Keratinocyte (primary cell): Measurements from ENCODE around the gene CLDN10. TPM values are rescaled to one million over a fixed set of nuclear protein-coding genes. Genes with fewer than 3 reads are reported as not detected.

Source experiments
- DNase-seq: peaks from one replicate; pipeline ENCODE4 v3.0.0-alpha.2; 2011; ENCODE audit warnings: low read depth, missing footprints, low spot score
- FAIRE-seq: peaks from 2 replicates; lab custom pipeline; 2011; peaks lifted over from hg19 to GRCh38; lab: Jason Lieb, UNC
- H2AFZ ChIP-seq: 2 replicates; pipeline ENCODE4 v1.6.0; 2012; ENCODE audit warnings: low read length, control low read depth, inconsistent platforms; ENCODE audit not compliant: control insufficient read depth
- H3K27ac ChIP-seq: 2 replicates; pipeline ENCODE4 v1.5.1; 2011; ENCODE audit warnings: low read length; ENCODE audit not compliant: control insufficient read depth, insufficient read depth
- H3K27me3 ChIP-seq: 3 replicates; pipeline ENCODE4 v1.6.0; 2011; ENCODE audit warnings: low read length; ENCODE audit not compliant: control insufficient read depth, insufficient read depth; ENCODE audit errors: extremely low read depth
- H3K36me3 ChIP-seq, 2 experiments: 2 replicates in 1 of 2; 3 replicates in 1 of 2; pipeline ENCODE4 v1.5.1; 2011; ENCODE audit warnings: low read length in 2 of 2, mild to moderate bottlenecking in 1 of 2; ENCODE audit not compliant: control insufficient read depth in 2 of 2, insufficient read depth in 2 of 2; ENCODE audit errors: extremely low read depth in 1 of 2
- H3K4me1 ChIP-seq: 3 replicates; pipeline ENCODE4 v1.5.1; 2011; ENCODE audit warnings: low read length; ENCODE audit not compliant: control insufficient read depth, insufficient read depth; ENCODE audit errors: extremely low read depth
- H3K4me2 ChIP-seq: 3 replicates; pipeline ENCODE4 v1.6.0; 2011; ENCODE audit warnings: low read depth, low read length; ENCODE audit not compliant: control insufficient read depth, insufficient read depth; ENCODE audit errors: extremely low read depth
- H3K4me3 ChIP-seq, 3 experiments: fragments of 200-600 bp in 1 of 3; sonication (generic) in 1 of 3; 2 replicates in 2 of 3; 3 replicates in 1 of 3; pipeline ENCODE4 v1.5.1; 2011 to 2016; ENCODE audit warnings: low read length in 3 of 3, mild to moderate bottlenecking in 3 of 3, control low read depth in 2 of 3, inconsistent platforms in 1 of 3, low read depth in 1 of 3, mixed read lengths in 1 of 3, mixed run types in 1 of 3, moderate library complexity in 1 of 3; ENCODE audit not compliant: control insufficient read depth in 2 of 3, insufficient read depth in 2 of 3; ENCODE audit errors: extremely low read depth in 1 of 3
- H3K79me2 ChIP-seq: 2 replicates; pipeline ENCODE4 v1.6.0; 2012; ENCODE audit warnings: low read length; ENCODE audit not compliant: control insufficient read depth, insufficient read depth
- H3K9ac ChIP-seq: 3 replicates; pipeline ENCODE4 v1.6.0; 2011; ENCODE audit warnings: low read length; ENCODE audit not compliant: control insufficient read depth, insufficient read depth; ENCODE audit errors: extremely low read depth
- H3K9me1 ChIP-seq: 3 replicates; pipeline ENCODE4 v1.6.0; 2011; ENCODE audit warnings: low read length; ENCODE audit not compliant: control insufficient read depth, insufficient read depth; ENCODE audit errors: extremely low read depth
- H3K9me3 ChIP-seq: 2 replicates; pipeline ENCODE4 v1.5.1; 2012; ENCODE audit warnings: low read depth, low read length; ENCODE audit not compliant: control insufficient read depth
- H4K20me1 ChIP-seq: 3 replicates; pipeline ENCODE4 v1.6.0; 2011; ENCODE audit warnings: low read length; ENCODE audit not compliant: control insufficient read depth, insufficient read depth; ENCODE audit errors: extremely low read depth
- EZH2 ChIP-seq: IDR thresholded peaks from one replicate; pipeline ENCODE4 v1.6.1; 2012; ENCODE audit warnings: inconsistent platforms, mild to moderate bottlenecking, low read length, moderate library complexity
- dilution Hi-C: fragments of 300-500 bp; cut with MboI; formaldehyde crosslinking; loops from one replicate; pipeline ENCODE4 v1.7.0; 2020; ENCODE audit warnings: low sequenced_read_pairs; ENCODE audit not compliant: extremely low pct_ligation_motif_present
- polyA plus RNA-seq, 5 experiments: library from polyadenylated mRNA; depleted of rRNA in 3 of 5; stranded (reverse) in 3 of 5; stranded (forward) in 1 of 5; unstranded in 1 of 5; fragments of >200 nt; gene quantifications; 1 replicate in 1 of 5; 2 replicates in 3 of 5; 3 replicates in 1 of 5; pipeline versions ENCODE4 v1.2.1 to v1.2.3, GENCODE V29; 2011 to 2012; ENCODE audit warnings: missing spikeins in 2 of 5, low read depth in 1 of 5, low replicate concordance in 1 of 5
- TF ChIP-seq, protein P1 (sequence below), 3 experiments: IDR thresholded peaks in 1 of 3; conservative IDR thresholded peaks in 1 of 3; optimal IDR thresholded peaks in 1 of 3; 2 replicates in 2 of 3; 3 replicates in 1 of 3; pipeline versions ENCODE3 to v1.5.1; 2011; ENCODE audit warnings: low read length in 3 of 3, mild to moderate bottlenecking in 3 of 3, moderate library complexity in 2 of 3, control low read depth in 1 of 3, inconsistent platforms in 1 of 3; ENCODE audit not compliant: insufficient read depth in 2 of 3; ENCODE audit errors: extremely low read depth in 1 of 3

The CLDN10 gene
- polyA plus RNA-seq, 1 donor (not counting 4 experiments of a cell fraction or from before 2014, with no cell fraction given): not detected

DNA sequence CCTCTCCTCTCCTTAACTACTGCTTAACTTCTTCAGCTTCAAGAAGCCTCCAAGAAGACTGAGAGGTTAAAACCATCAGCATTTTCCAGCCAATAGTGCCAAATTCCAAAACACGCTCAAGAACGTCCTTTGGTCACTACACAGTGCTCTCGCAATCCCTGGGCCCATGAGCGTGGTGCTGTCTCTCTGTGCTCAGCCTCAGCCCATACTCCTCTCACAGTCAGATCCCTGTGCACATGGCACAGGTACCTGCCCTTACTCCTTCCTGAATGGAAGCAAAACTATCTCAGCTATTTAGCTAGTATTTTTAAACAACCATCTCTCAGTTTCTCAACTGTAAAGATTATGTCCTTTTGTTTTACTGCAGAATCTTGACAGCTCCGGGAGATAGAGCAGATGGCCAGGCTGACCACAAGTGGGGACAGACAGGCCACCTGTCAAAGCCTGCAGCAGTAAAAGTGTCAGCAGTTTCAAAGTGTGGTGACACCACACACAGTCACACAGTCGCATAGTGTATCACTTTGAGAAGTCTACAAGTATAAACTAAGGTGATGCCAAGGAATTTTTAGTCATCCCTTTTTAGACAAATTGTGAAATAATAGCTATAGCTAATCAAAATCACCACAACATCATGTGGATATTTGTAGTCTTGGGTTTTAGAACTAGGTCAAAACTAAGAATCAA lies 56.3 kb downstream of the CLDN10 start:
- no peaks in the 10 kb centered on the region for H3K36me3 ChIP-seq
- peaks cover 4% of the 10 kb centered on the region for H3K27me3 ChIP-seq
- no peak overlapping the region for H2AFZ ChIP-seq
- no peak overlapping the region for H3K27ac ChIP-seq
- no peaks in the 10 kb centered on the region for H3K79me2 ChIP-seq
- dilution Hi-C loops: no loop called here
- TF ChIP-seq EZH2: no peak
- TF ChIP-seq, protein P1, sequence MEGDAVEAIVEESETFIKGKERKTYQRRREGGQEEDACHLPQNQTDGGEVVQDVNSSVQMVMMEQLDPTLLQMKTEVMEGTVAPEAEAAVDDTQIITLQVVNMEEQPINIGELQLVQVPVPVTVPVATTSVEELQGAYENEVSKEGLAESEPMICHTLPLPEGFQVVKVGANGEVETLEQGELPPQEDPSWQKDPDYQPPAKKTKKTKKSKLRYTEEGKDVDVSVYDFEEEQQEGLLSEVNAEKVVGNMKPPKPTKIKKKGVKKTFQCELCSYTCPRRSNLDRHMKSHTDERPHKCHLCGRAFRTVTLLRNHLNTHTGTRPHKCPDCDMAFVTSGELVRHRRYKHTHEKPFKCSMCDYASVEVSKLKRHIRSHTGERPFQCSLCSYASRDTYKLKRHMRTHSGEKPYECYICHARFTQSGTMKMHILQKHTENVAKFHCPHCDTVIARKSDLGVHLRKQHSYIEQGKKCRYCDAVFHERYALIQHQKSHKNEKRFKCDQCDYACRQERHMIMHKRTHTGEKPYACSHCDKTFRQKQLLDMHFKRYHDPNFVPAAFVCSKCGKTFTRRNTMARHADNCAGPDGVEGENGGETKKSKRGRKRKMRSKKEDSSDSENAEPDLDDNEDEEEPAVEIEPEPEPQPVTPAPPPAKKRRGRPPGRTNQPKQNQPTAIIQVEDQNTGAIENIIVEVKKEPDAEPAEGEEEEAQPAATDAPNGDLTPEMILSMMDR (optimal IDR thresholded peaks at IDR 0.05 in 1 of 3, IDR thresholded peaks at IDR 0.05 in 1 of 3, conservative IDR thresholded peaks at IDR 0.05 in 1 of 3; ENCODE audit: extremely low read depth in 1 of 3, insufficient read depth in 2 of 3, low read length in 3 of 3): no peak
- H3K9ac ChIP-seq: no peak overlapping the region
- H3K4me1 ChIP-seq: peaks cover 6% of the 10 kb centered on the region
- H3K4me3 ChIP-seq: no peak overlapping the region
- DNase-seq (no peak), FAIRE-seq (no peak)
- H3K9me1 ChIP-seq: peaks cover 3% of the 10 kb centered on the region
- no peak overlapping the region for H3K4me2 ChIP-seq
- no peaks in the 10 kb centered on the region for H3K9me3 ChIP-seq
- no peaks in the 10 kb centered on the region for H4K20me1 ChIP-seq

DNA sequence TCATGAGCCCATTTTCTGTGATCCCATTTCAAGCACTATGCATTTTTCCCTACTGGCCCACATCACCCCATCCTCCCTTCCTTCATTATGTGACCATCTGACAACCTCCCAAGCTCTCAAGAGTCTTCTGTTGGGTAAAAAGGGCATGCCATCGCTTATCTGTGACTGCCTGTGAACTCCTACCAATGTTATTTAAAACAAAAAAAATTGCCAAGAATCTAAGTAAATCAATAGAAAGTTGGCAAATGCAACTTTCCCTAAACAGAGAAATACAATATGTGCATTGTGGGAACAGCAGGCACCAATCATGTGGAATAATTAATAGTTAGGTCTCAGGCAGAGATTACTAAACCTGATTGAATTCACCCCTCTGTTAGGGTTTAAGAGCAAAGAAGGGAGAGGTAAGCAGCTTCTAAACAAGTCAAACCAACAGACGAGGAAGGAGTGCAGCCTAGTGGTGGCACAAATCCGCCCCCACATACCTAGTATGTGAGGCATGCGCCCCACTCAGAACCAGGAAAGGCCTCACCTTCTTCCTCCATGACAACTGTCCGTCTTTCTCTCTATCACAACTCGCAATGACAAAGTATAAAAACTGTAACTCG lies 62.2 kb downstream of the CLDN10 start:
- Histone ChIP-seq H4K20me1 (no peaks in the 10 kb centered on the region), H2AFZ (no peak overlapping the region), H3K36me3 (no peaks in the 10 kb centered on the region), H3K9me1 (no peaks in the 10 kb centered on the region), H3K27me3 (no peaks in the 10 kb centered on the region), H3K27ac (no peak overlapping the region), H3K9me3 (no peaks in the 10 kb centered on the region), H3K79me2 (no peaks in the 10 kb centered on the region), H3K4me1 (no peaks in the 10 kb centered on the region), H3K4me2 (no peak overlapping the region), H3K4me3 (no peak overlapping the region), H3K9ac (no peak overlapping the region)
- no peak for FAIRE-seq
- dilution Hi-C loops: no loop called here
- DNase-seq: no peak
- no peak for TF ChIP-seq EZH2
- TF ChIP-seq, protein P1 (optimal IDR thresholded peaks at IDR 0.05 in 1 of 3, IDR thresholded peaks at IDR 0.05 in 1 of 3, conservative IDR thresholded peaks at IDR 0.05 in 1 of 3; ENCODE audit: extremely low read depth in 1 of 3, insufficient read depth in 2 of 3, low read length in 3 of 3): peak in 2 of 3 experiments; percentile 24 to 44
